AG08396 (cell line): ENCODE data around the gene PLSCR2.
A peak's percentile ranks its signal among the peaks of the same experiment; 100 is the strongest.
"Not testable (repeated sequence)": the region's sequence is repeated elsewhere in the genome, so short reads cannot be mapped to it uniquely, and the experiment has no call there.

Experiments used
- DNase-seq: peaks from one replicate; pipeline ENCODE4 v3.0.0; 2012; ENCODE audit warnings: low spot score, mixed read lengths

The PLSCR2 gene

GRCh38 chr3:146416366-146416765, 53.0 kb downstream of the PLSCR2 start:
- no peak for DNase-seq

- no peak for DNase-seq
Measured at GRCh38 chr3:146414010-146414409, 55.4 kb downstream of the PLSCR2 start.

GRCh38 chr3:146412711-146413110, 56.6 kb downstream of the PLSCR2 start:
- DNase-seq, result not testable (repeated sequence)

DNA sequence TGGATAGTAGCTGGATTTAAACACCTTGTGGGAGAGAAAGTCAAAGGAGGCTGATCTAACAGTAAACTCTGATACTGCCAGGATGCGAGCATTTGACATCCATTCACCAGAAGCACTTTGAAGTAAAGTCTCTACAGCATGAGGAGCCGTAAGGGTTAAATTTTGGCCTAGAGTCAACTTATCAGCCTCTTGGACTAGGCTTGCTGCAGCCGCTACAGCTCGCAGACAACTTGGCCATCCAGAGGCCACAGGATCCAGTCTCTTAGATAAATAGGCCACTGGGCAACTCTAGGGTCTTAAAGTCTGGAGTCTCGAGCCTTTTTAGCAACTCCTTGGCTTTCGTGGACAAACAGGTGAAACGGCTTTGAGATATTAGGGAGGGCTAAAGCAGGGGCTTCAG, 61.4 kb downstream of the PLSCR2 start:
- DNase-seq, result no peak

GRCh38 chr3:146404436-146404835, 64.9 kb downstream of the PLSCR2 start:
- no peak for DNase-seq

DNA sequence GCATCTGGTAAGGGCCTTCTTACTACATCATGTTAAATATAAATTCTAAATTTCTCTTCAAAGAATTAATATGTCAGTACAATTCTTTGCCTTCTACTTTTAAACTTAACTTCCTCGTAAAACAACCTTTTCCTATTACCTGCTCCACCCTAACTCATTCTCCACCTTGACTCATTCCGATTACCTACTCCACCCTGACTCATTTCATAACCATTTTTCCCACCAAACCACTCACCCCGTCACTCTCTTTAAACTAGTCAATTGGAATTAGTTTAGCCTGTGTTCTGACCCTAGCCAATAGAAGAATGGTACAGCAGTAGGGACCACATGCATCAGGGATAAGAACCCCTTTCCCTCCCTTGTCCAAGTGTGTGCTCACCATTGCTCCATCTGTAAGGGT, 65.6 kb downstream of the PLSCR2 start:
- no peak for DNase-seq

DNA sequence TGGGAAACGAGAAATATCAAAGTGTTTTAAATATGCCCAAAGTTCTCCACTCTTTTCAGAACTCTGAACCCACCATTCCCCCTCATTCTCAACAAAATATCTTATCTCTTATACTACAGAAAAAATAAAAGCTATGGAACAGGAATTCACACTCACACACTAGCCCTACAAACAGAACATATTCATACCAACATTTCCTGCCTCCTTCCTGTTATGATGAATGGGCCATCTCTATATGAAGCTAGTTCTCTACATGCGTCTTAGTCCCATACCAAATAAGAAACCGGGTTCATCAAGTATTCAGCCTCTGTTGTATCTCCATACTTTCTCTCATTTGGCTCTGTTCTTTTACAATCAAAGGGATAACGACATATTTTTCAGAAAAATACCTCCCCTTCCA, 72.6 kb downstream of the PLSCR2 start:
- no peak for DNase-seq

- DNase-seq, result no peak
Measured at GRCh38 chr3:146395164-146395563, 74.2 kb downstream of the PLSCR2 start.

GRCh38 chr3:146390957-146391356, 78.4 kb downstream of the PLSCR2 start:
- peak; percentile 38 for DNase-seq

GRCh38 chr3:146390006-146390772, 79.2 kb downstream of the PLSCR2 start:
- no peak for DNase-seq

- DNase-seq, result no peak
Measured at GRCh38 chr3:146387566-146387965, 81.8 kb downstream of the PLSCR2 start.

DNA sequence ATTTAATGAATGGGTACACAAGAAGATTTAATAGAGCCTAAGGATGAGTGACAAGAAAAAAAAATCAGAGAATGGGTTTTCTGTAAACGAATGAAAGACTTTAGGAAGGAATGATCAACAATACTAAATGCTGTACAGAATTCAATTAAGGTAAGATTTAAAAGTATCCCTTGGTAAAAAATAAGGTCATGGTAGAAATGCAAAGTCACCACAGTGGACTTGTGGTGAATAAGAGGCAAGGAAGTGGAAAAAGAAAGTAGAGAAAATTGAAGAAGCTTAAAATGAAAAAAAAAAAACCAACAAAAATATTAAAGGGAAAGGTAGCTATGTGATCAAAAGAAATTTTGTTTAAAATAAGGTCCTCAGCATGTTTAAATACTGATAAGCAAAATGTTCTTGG, 82.4 kb downstream of the PLSCR2 start:
- no peak for DNase-seq

- DNase-seq, result no peak
Measured at GRCh38 chr3:146384786-146385185, 84.6 kb downstream of the PLSCR2 start.
